Endothelial cell of umbilical vein (primary cell): ENCODE measurements around the gene SSUH2. TPM values are rescaled to one million over a fixed set of nuclear protein-coding genes. Genes with fewer than 3 reads are reported as not detected.

Experiments
- BruUV-seq: library from RNA; stranded (reverse); fragments of 400-500 nt; replicated peaks from 2 replicates; lab custom pipeline; 2021; lab: Mats Ljungman, UMichigan
- CTCF ChIA-PET: fragments of 300-600, 350-600 bp; sonication (Branson Sonifier 250); formaldehyde crosslinking; loops from one replicate; lab custom pipeline; 2021; ENCODE audit warnings: antibody characterized with exemption, inconsistent platforms; lab: Charles Lee
- POLR2A ChIA-PET: fragments of 300-600, 350-600 bp; sonication (Branson Sonifier 250); formaldehyde crosslinking; loops from one replicate; lab custom pipeline; 2021; ENCODE audit warnings: antibody characterized with exemption, inconsistent platforms; lab: Charles Lee
- DNase-seq: peaks from one replicate; pipeline ENCODE4 v3.0.0-alpha.2; 2011; ENCODE audit warnings: low read depth, low spot score
- FAIRE-seq: peaks from 2 replicates; lab custom pipeline; 2011; peaks lifted over from hg19 to GRCh38; lab: Jason Lieb, UNC
- H2AFZ ChIP-seq: 2 replicates; pipeline ENCODE4 v1.6.0; 2012; ENCODE audit warnings: low read depth, low read length, control low read depth, inconsistent platforms
- H3K27ac ChIP-seq: 2 replicates; pipeline ENCODE4 v1.5.1; 2011; ENCODE audit warnings: low read depth, mild to moderate bottlenecking, control low read depth, low read length, moderate library complexity; ENCODE audit not compliant: insufficient read depth
- H3K27me3 ChIP-seq, 2 experiments: 2 replicates each; pipeline versions ENCODE4 v1.6.0 to v1.6.1; 2011; ENCODE audit warnings: low read length in 2 of 2, mixed read lengths in 1 of 2; ENCODE audit not compliant: control insufficient read depth in 2 of 2, insufficient read depth in 2 of 2
- H3K36me3 ChIP-seq, 2 experiments: 2 replicates in 1 of 2; 3 replicates in 1 of 2; pipeline ENCODE4 v1.5.1; 2011; ENCODE audit warnings: low read length in 2 of 2, mild to moderate bottlenecking in 1 of 2, moderate library complexity in 1 of 2; ENCODE audit not compliant: control insufficient read depth in 2 of 2, insufficient read depth in 2 of 2; ENCODE audit errors: extremely low read depth in 1 of 2
- H3K4me1 ChIP-seq: 3 replicates; pipeline ENCODE4 v1.5.1; 2011; ENCODE audit warnings: mild to moderate bottlenecking, low read length; ENCODE audit not compliant: control insufficient read depth, insufficient read depth; ENCODE audit errors: extremely low read depth
- H3K4me2 ChIP-seq: 2 replicates; pipeline ENCODE4 v1.6.1; 2011; ENCODE audit warnings: low read length, control low read depth, mixed read lengths; ENCODE audit not compliant: insufficient read depth
- H3K4me3 ChIP-seq, 3 experiments: fragments of 200-600 bp in 1 of 3; sonication (generic), shearing (Covaris generic) in 1 of 3; replicated peaks in 1 of 3; 2 replicates each; pipeline ENCODE4 v1.5.1; 2011 to 2016; ENCODE audit warnings: control low read depth in 3 of 3, low read length in 3 of 3, mild to moderate bottlenecking in 2 of 3, inconsistent platforms in 1 of 3, low read depth in 1 of 3, moderate library complexity in 1 of 3; ENCODE audit not compliant: insufficient read depth in 1 of 3
- H3K79me2 ChIP-seq: 2 replicates; pipeline ENCODE4 v1.6.0; 2012; ENCODE audit warnings: low read length, inconsistent platforms; ENCODE audit not compliant: control insufficient read depth, insufficient read depth
- H3K9ac ChIP-seq: replicated peaks from 2 replicates; pipeline ENCODE3; 2011; ENCODE audit warnings: low read length, control low read depth; ENCODE audit not compliant: insufficient read depth; ENCODE audit errors: extremely low read depth
- H3K9me1 ChIP-seq: replicated peaks from 3 replicates; pipeline ENCODE4 v1.6.0; 2011; ENCODE audit warnings: mild to moderate bottlenecking, low read length; ENCODE audit not compliant: control insufficient read depth, insufficient read depth; ENCODE audit errors: extremely low read depth
- H3K9me3 ChIP-seq: replicated peaks from 2 replicates; pipeline ENCODE4 v1.5.1; 2012; ENCODE audit warnings: low read length, inconsistent platforms; ENCODE audit not compliant: control insufficient read depth, insufficient read depth
- H4K20me1 ChIP-seq: replicated peaks from 2 replicates; pipeline ENCODE3; 2011; ENCODE audit warnings: mild to moderate bottlenecking, low read length; ENCODE audit not compliant: control insufficient read depth, insufficient read depth; ENCODE audit errors: extremely low read depth
- EZH2 ChIP-seq: IDR thresholded peaks from 2 replicates; pipeline ENCODE4 v1.6.1; 2012; ENCODE audit warnings: borderline replicate concordance, low read depth, mild to moderate bottlenecking, moderate library complexity, low read length, inconsistent platforms; ENCODE audit not compliant: severe bottlenecking
- FOS ChIP-seq: IDR thresholded peaks from 2 replicates; pipeline ENCODE4 v1.6.1; 2011; ENCODE audit warnings: mild to moderate bottlenecking, low read length, moderate library complexity, borderline replicate concordance; ENCODE audit not compliant: insufficient read depth
- GATA2 ChIP-seq: IDR thresholded peaks from 2 replicates; pipeline ENCODE4 v1.7.0; 2011; ENCODE audit warnings: low read depth, mild to moderate bottlenecking, moderate library complexity, mixed read lengths, low read length; ENCODE audit not compliant: insufficient read length, insufficient read depth
- JUN ChIP-seq: IDR thresholded peaks from 2 replicates; pipeline ENCODE4 v1.6.1; 2011; ENCODE audit warnings: borderline replicate concordance, low read depth; ENCODE audit not compliant: insufficient read length, insufficient read depth
- MYC ChIP-seq: IDR thresholded peaks from one replicate; pipeline ENCODE4 v1.6.1; 2011; ENCODE audit warnings: mild to moderate bottlenecking, low read depth, low read length
- POLR2A ChIP-seq: IDR thresholded peaks from 2 replicates; pipeline ENCODE4 v1.6.1; 2012; ENCODE audit warnings: low read depth, mild to moderate bottlenecking, control low read depth, low read length
- POLR2AphosphoS5 ChIP-seq: IDR thresholded peaks from 2 replicates; pipeline ENCODE4 v1.6.1; 2012; ENCODE audit warnings: low read depth, mild to moderate bottlenecking, control low read depth, low read length, moderate library complexity; ENCODE audit not compliant: insufficient read depth
- dilution Hi-C: fragments of 300-500 bp; cut with MboI; formaldehyde crosslinking; loops from one replicate; pipeline ENCODE4 v1.15.0; 2019; ENCODE audit warnings: low sequenced_read_pairs; ENCODE audit not compliant: extremely low pct_ligation_motif_present
- intact Hi-C: fragments of 100-400 bp; cut with micrococcal nuclease; formaldehyde crosslinking; loops from one replicate; pipeline ENCODE4 v1.10.0; 2022
- polyA plus RNA-seq, 4 experiments: library from polyadenylated mRNA; depleted of rRNA in 3 of 4; stranded (reverse) in 3 of 4; unstranded in 1 of 4; fragments of >200 nt; gene quantifications; 2 replicates each; pipeline versions ENCODE4 v1.2.1 to v1.2.3, GENCODE V29; 2011 to 2012; ENCODE audit warnings: missing spikeins in 1 of 4
- total RNA-seq: library from RNA; stranded (reverse); gene quantifications from 2 replicates; pipeline ENCODE4 v1.2.3, GENCODE V29; 2021
- TF ChIP-seq, protein P1 (sequence below): IDR thresholded peaks from 2 replicates; pipeline ENCODE4 v1.6.1; 2011; ENCODE audit not compliant: insufficient read depth, insufficient read length
- TF ChIP-seq, protein P2 (sequence below), 2 donors: IDR thresholded peaks; 1 replicate in 1 of 2; 2 replicates in 1 of 2; pipeline ENCODE4 v1.5.1; 2011; ENCODE audit warnings: low read length in 2 of 2, mild to moderate bottlenecking in 2 of 2, moderate library complexity in 2 of 2, control low read depth in 1 of 2, inconsistent platforms in 1 of 2, low read depth in 1 of 2; ENCODE audit not compliant: insufficient read depth in 1 of 2; ENCODE audit errors: extremely low read depth in 1 of 2

SSUH2 gene
- total and polyA plus RNA-seq, 2 donors (not counting 3 experiments of a cell fraction or from before 2014, with no cell fraction given) = 0.44 TPM; not detected in 1

DNA sequence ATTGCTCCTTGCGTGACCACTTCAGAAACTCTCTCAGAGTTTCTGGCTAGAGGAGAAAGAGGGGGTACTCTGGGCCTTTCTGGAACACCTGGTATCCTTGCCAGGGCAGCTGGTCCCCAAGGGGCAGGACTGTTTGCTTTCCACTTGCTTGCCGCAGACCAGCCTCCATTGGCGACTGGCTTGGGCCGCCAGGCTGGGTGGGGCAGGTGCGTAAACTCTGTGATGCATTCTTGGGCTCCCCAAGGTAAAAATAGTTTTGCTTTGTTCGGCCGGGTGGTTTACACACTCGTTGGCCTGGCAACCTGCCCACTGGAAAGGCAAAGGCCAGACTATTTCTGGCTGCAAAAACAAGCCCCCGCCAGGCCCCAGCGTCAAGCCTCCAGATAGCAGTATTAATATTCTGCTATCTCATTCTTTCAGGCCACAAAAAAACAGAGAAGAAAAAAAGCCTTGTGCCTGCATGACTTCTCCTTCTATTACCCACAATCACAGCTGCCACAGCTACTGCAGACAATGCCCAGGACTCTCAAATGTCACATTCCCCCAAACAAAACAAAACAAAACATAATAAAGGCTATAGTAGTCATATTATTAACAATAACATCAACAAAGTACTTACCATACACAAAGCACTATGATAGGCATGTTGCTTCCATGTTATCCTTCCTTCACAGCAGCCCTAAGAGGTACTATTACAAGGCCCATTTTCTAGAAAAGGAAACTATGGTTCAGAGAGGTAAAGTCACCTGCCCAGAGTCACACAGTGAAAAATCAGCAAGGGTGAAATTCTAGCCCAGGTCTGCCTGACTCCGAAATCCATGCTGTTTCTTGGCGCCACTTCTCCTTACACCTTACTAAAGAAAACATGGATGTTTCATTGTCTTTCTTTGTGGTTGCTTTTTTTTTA lies 14.0 kb upstream of the SSUH2 start:
- H3K9ac ChIP-seq = no peak overlapping the region
- ChIA-PET POLR2A (no interaction called here), CTCF (no interaction called here)
- no TSS peak for BruUV-seq
- intact Hi-C loops (loop anchor here (1.0 kb wide), 1 partner anchor 214 kb away; no protein-coding TSS in a partner anchor), dilution Hi-C loops (no loop called here)
- H3K4me3 ChIP-seq = no peak overlapping the region
- H3K36me3 ChIP-seq = no peaks in the 10 kb centered on the region
- peak overlapping the region; percentile 52 for H3K27ac ChIP-seq
- DNase-seq (peak; percentile 94), FAIRE-seq (peak; percentile 18)
- no peak overlapping the region for H3K4me2 ChIP-seq
- TF ChIP-seq EZH2 = no peak
- peak; percentile 13 for TF ChIP-seq JUN
- peaks cover 2 to 3% of the 10 kb centered on the region in 2 experiments for H3K27me3 ChIP-seq
- no peaks in the 10 kb centered on the region for H4K20me1 ChIP-seq
- H3K9me1 ChIP-seq = no peaks in the 10 kb centered on the region
- no peaks in the 10 kb centered on the region for H3K9me3 ChIP-seq
- no peaks in the 10 kb centered on the region for H3K79me2 ChIP-seq
- H2AFZ ChIP-seq = no peak overlapping the region
- H3K4me1 ChIP-seq = peaks cover 8% of the 10 kb centered on the region

DNA sequence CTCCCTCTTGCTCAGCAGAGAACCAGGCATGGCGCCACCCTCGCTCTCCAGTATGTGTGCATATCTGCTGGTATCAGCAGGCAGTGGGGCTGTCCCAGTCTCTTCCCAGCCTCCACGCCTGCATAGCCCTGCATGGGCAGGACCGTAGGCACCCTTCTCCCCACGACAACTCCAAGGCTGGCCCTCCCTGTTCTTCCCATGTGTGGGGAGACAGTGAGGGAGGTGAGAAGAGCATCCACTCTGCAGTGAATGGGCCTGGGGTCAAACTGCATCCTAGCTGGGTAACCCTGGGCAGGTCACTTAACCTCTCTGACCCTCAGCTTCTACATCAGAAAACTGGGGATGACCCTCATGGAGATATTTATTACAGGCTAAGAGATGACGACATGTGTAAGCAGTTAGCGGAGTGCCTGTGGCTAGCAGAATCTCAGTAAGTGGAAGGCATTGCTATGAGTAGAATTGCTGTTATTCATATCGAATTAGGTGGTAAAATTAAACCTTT lies 13.3 kb upstream of the SSUH2 start:
- Histone ChIP-seq H3K4me3 (no peak overlapping the region), H3K9me3 (no peaks in the 10 kb centered on the region), H3K27ac (peak overlapping the region; percentile 20), H3K4me1 (peaks cover 8% of the 10 kb centered on the region), H2AFZ (no peak overlapping the region), H3K27me3 (peaks cover 2 to 3% of the 10 kb centered on the region in 2 experiments), H3K79me2 (no peaks in the 10 kb centered on the region), H3K9me1 (no peaks in the 10 kb centered on the region), H3K36me3 (no peaks in the 10 kb centered on the region), H4K20me1 (no peaks in the 10 kb centered on the region), H3K4me2 (no peak overlapping the region), H3K9ac (no peak overlapping the region)
- DNase-seq (no peak), FAIRE-seq (no peak)
- no TSS peak for BruUV-seq
- ChIA-PET CTCF (no interaction called here), POLR2A (no interaction called here)
- intact Hi-C loops = loop anchor here (1.0 kb wide), 1 partner anchor 214 kb away; no protein-coding TSS in a partner anchor
- dilution Hi-C loops = no loop called here
- no peak for TF ChIP-seq POLR2A
- TF ChIP-seq EZH2 = no peak
- TF ChIP-seq, protein P1, sequence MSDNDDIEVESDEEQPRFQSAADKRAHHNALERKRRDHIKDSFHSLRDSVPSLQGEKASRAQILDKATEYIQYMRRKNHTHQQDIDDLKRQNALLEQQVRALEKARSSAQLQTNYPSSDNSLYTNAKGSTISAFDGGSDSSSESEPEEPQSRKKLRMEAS = no peak
- TF ChIP-seq POLR2AphosphoS5 = no peak
- TF ChIP-seq GATA2 = no peak
- no peak for TF ChIP-seq JUN
- no peak for TF ChIP-seq MYC
- TF ChIP-seq, protein P2, sequence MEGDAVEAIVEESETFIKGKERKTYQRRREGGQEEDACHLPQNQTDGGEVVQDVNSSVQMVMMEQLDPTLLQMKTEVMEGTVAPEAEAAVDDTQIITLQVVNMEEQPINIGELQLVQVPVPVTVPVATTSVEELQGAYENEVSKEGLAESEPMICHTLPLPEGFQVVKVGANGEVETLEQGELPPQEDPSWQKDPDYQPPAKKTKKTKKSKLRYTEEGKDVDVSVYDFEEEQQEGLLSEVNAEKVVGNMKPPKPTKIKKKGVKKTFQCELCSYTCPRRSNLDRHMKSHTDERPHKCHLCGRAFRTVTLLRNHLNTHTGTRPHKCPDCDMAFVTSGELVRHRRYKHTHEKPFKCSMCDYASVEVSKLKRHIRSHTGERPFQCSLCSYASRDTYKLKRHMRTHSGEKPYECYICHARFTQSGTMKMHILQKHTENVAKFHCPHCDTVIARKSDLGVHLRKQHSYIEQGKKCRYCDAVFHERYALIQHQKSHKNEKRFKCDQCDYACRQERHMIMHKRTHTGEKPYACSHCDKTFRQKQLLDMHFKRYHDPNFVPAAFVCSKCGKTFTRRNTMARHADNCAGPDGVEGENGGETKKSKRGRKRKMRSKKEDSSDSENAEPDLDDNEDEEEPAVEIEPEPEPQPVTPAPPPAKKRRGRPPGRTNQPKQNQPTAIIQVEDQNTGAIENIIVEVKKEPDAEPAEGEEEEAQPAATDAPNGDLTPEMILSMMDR (IDR thresholded peaks at IDR 0.05; ENCODE audit: extremely low read depth in 1 of 2, insufficient read depth in 1 of 2, low read depth in 1 of 2, low read length in 2 of 2) = no peak
- no peak for TF ChIP-seq FOS
